Measurements from ENCODE around the gene GGA1.
A peak's percentile ranks its signal among the peaks of the same experiment; 100 is the strongest.

Gene GGA1

GRCh38 chr22:37658133-37659065 is 49.8 kb downstream of the GGA1 start, which contains the start of gene PDXP:
TSS of gene PDXP (plus strand) at chr22:37658723. CDS start at chr22:37658783, 60 bp downstream.
- TF ChIP-seq, protein P1, sequence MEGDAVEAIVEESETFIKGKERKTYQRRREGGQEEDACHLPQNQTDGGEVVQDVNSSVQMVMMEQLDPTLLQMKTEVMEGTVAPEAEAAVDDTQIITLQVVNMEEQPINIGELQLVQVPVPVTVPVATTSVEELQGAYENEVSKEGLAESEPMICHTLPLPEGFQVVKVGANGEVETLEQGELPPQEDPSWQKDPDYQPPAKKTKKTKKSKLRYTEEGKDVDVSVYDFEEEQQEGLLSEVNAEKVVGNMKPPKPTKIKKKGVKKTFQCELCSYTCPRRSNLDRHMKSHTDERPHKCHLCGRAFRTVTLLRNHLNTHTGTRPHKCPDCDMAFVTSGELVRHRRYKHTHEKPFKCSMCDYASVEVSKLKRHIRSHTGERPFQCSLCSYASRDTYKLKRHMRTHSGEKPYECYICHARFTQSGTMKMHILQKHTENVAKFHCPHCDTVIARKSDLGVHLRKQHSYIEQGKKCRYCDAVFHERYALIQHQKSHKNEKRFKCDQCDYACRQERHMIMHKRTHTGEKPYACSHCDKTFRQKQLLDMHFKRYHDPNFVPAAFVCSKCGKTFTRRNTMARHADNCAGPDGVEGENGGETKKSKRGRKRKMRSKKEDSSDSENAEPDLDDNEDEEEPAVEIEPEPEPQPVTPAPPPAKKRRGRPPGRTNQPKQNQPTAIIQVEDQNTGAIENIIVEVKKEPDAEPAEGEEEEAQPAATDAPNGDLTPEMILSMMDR (IDR thresholded peaks at IDR 0.05; ENCODE audit: low read depth, low read length): no peak
- peak within 1 kb of the TSS; percentile 72 for H3K4me3 ChIP-seq (ENCODE audit: low read depth, low read length)

- TF ChIP-seq, protein P1 (IDR thresholded peaks at IDR 0.05; ENCODE audit: low read depth, low read length): no peak
- peak overlapping the region; percentile 72 for H3K4me3 ChIP-seq (ENCODE audit: low read depth, low read length)
Observed at GRCh38 chr22:37659066-37659896, 50.6 kb downstream of the GGA1 start.

DNA sequence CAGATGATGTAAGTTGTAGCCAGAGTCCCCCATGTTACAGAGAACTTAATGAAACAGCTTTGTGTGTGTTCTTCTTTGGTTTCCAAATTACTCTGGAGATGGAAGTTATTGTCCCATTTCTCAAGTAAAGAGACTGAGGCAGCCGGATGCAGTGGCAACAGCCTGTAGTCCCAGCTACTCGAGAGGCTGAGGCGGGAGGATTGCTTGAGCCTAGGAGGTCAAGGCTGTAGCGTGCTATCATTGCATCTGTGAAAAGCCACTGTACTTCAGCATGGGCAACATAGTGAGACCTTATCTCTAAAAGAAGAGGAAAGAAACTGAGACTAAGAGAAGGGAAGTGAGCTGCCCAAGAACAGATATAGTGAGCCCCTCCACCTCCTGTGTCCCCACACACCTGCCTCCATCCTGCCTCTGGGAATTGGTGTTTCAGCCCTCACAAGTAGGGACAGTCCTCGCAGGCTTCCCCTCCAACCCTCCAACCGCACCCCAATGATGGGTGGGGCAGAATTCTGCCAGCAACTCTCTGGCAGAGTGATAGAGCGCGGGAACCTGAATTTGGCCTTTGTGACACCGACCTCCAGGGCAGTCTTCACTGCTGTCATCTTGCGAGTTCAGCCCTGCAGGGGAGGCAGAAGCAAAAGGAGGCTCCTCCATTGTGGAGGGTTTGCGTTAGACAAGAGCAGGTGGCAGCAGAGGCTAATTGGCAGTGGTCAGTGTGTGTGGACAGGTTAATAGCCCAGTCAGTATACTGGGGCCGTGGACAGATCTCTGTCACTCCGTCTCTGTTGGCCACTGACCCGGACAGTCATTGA is 51.5 kb downstream of the GGA1 start:
- H3K4me3 ChIP-seq (ENCODE audit: low read depth, low read length): peak overlapping the region; percentile 72
- TF ChIP-seq, protein P1 (IDR thresholded peaks at IDR 0.05; ENCODE audit: low read depth, low read length): no peak

DNA sequence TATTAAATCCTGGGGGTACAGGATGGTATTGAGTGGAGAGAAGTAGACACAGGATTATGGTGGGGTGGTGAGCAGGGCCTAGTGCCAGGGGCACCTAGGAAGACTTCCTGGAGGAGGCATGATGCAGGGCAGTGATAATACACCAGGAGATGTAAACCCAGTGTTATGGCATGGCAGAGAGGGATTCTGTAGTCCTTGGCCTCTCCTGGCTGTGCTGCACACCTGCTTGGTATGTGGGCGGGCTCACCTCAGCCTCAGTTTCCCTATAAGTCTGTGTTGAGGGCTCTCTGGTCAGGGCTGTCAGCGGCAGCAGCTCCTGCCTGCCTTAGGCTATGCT is 52.0 kb downstream of the GGA1 start:
- no peak overlapping the region for H3K4me3 ChIP-seq (ENCODE audit: low read depth, low read length)
- TF ChIP-seq, protein P1 (IDR thresholded peaks at IDR 0.05; ENCODE audit: low read depth, low read length): no peak

- H3K4me3 ChIP-seq (ENCODE audit: low read depth, low read length): no peak overlapping the region
- TF ChIP-seq, protein P1 (IDR thresholded peaks at IDR 0.05; ENCODE audit: low read depth, low read length): peak; percentile 38; the same call in 1 of the 2 replicates
Observed at GRCh38 chr22:37661160-37661924, 52.7 kb downstream of the GGA1 start.

GRCh38 chr22:37662039-37662438 is 53.4 kb downstream of the GGA1 start:
- TF ChIP-seq, protein P1 (IDR thresholded peaks at IDR 0.05; ENCODE audit: low read depth, low read length): no peak

More at GRCh38 chr22:37662039-37662438, 53.4 kb downstream of the GGA1 start:
- no peak overlapping the region for H3K4me3 ChIP-seq (ENCODE audit: low read depth, low read length)
